Frontal cortex (tissue), 4 donors: ENCODE results near the gene NRN1L. TPM values are rescaled to one million over a fixed set of nuclear protein-coding genes. Genes with fewer than 3 reads are reported as not detected.
"Not testable (repeated sequence)": the region's sequence is repeated elsewhere in the genome, so short reads cannot be mapped to it uniquely, and the experiment has no call there.

ENCODE experiments used
- DNase-seq, 2 donors: peaks; one replicate each; pipeline ENCODE4 v3.0.0; 2012; ENCODE audit warnings: low spot score in 2 of 2
- FAIRE-seq: peaks from 2 replicates; lab custom pipeline; 2012; peaks lifted over from hg19 to GRCh38; lab: Jason Lieb, UNC
- total RNA-seq: library from RNA; depleted of rRNA; stranded (reverse); fragments of >200 nt; gene quantifications from one replicate; pipeline ENCODE4 v1.2.3, GENCODE V29; 2014
- donor health status: control.
- donor health status: control.
- donor health status: control.

The NRN1L gene
- total RNA-seq, 1 donor from 2014 or later: not detected

GRCh38 chr16:67858500-67858899 lies 26.2 kb upstream of the NRN1L start:
- FAIRE-seq: no peak
- no peak for DNase-seq

DNA sequence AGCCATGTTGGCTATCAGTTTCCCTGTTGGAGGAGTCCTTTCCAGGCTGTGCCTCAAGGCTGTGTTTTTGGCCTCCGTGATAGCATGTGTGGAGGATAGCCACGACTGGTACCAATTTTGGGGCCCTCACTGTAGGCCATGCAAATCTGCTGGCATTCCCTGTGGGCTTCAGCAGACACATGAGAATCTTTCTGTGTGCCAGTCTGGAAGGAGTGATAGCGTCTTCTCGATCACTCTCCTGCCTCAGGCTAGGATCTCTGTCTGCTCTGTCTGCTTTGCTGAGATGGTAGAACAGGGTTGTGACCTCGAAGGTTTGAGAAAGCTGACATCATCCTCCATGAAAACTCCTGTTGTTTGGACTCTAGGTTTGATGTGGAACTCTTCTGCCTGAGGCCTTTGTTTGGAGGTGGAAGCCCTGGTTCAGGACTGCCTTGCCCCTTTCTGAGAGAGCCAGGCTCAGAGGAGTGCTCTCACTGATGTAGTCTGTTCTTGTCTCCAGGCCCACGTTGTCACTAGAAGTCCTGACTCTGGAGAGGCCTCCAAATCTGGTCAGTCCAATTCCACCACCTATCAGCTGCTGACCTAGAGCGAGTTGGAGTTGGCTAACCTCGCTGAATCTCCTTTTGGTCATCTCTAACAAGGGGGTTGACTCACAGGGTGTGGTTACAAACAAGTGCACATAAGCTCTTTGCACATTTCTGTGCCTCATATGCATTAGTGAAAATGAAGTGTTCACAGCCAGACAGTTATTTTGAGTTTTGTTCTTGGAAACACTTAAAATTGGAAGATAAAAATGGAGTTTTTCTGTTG lies 23.9 kb upstream of the NRN1L start:
- DNase-seq: no peak
- FAIRE-seq: no peak

GRCh38 chr16:67861877-67862276 lies 22.8 kb upstream of the NRN1L start:
- no peak for FAIRE-seq

GRCh38 chr16:67862623-67863583 lies 21.8 kb upstream of the NRN1L start:
- peak in 1 of 2 donors; percentile 65 for DNase-seq

More at GRCh38 chr16:67861877-67862276, 22.8 kb upstream of the NRN1L start:
- no peak for DNase-seq

GRCh38 chr16:67864044-67864443 lies 20.6 kb upstream of the NRN1L start:
- not testable (repeated sequence) for DNase-seq, FAIRE-seq

More at GRCh38 chr16:67862623-67863583, 21.8 kb upstream of the NRN1L start:
- no peak for FAIRE-seq

DNA sequence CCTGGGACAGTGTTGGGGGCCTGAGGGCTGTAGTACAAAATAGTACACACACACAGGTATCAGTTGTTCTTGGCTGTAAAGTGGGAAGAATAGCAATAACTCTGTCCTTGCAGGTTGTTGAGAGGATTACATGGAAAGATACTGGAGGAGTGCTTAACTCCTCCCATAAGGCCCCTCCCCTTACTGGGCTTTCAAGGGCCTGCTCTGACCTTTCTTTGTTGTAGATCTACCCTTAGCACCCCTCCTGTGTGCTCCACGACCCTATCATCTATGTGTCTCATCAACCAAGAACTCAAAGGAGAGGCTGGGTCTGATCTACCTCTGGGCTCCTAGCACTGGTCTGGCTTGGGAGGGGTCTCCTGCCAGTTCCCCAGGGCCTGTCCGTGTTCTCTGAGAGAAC lies 20.1 kb upstream of the NRN1L start:
- DNase-seq: no peak
- no peak for FAIRE-seq

DNA sequence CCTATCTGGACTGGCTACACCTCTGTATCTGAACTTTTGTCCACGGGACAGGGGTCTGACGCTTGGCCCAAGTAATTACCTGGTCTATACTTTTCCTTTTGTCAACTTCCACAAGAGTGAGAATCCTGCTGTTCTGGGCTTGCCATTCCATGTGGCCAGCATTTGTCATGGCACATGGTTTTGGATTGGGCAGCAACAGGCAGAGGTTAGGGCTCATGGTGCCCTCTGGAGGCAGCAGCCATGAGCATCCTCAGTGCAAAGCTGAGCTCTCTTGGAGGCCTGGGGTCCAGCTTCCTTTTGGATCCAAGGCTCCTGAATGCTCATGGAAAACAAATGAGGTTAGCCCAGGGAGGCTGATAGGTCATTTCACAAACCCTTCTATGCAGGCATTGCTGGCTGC lies 19.4 kb upstream of the NRN1L start:
- FAIRE-seq (no peak), DNase-seq (no peak)

DNA sequence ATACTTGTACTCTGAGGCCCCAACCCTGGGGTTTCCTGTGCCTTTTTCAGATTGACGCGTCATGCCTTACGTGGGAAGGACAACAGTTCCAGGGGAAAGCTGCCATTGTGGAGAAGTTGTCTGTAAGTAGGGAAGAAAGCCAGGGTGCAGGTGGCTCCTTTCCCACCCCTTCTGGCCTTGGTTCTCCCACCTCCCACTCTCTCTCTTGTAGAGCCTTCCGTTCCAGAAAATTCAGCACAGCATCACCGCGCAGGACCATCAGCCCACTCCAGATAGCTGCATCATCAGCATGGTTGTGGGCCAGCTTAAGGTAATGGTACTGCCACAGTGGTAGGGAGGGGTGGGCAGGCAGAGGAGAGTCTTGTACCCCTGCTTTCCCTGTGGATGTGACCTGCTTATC lies 16.4 kb upstream of the NRN1L start:
- DNase-seq: no peak
- no peak for FAIRE-seq

- FAIRE-seq (no peak), DNase-seq (no peak)
Observed at GRCh38 chr16:67869653-67870052, 15.0 kb upstream of the NRN1L start.

- DNase-seq (no peak), FAIRE-seq (no peak)
Observed at GRCh38 chr16:67871256-67871655, 13.4 kb upstream of the NRN1L start.

- FAIRE-seq (no peak), DNase-seq (no peak)
Observed at GRCh38 chr16:67872131-67872630, 12.5 kb upstream of the NRN1L start.

- DNase-seq: peak; percentile 83 to 93
- FAIRE-seq: no peak
Observed at GRCh38 chr16:67872631-67873434, 11.9 kb upstream of the NRN1L start, which contains the start of gene EDC4. Gene EDC4 (plus strand): TSS chr16:67873052. CDS start chr16:67873262, 210 bp downstream.

GRCh38 chr16:67873435-67874370 lies 11.0 kb upstream of the NRN1L start:
- DNase-seq (no peak), FAIRE-seq (no peak)

DNA sequence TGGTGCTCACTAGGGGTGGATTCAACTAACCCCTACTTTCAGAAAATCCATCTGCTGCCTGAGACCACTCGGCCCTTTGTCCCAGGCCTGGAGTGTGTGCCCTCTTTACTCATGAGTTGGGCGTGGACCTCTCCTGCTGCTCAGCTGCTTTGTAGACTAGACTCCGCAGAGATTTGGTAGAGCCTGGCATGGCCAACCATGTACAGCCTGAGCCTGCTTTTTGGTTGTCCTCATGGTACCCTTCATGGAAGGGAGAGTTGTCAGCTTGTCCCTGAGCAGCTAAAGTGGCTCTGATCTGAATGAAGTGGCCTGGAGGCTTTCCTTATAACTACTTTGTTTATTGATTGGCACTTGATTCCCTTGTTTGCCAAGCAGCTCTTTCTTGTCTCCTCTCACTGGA lies 10.3 kb upstream of the NRN1L start:
- no peak for FAIRE-seq

DNA sequence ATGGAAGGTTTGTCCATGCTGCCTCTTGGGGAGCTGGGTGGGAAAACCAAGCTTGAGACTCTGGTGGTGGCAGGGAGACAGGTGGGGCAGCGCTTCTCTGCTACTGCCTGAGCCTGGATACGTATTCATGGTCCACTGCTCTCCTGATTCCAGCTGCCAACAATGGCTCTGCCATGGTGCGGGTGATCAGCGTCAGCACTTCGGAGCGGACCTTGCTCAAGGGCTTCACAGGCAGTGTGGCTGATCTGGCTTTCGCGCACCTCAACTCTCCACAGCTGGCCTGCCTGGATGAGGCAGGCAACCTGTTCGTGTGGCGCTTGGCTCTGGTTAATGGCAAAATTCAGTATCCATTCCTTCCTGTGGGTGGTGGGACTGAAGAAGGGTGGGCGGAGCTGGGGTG lies 7.6 kb upstream of the NRN1L start:
- no peak for DNase-seq
- no peak for FAIRE-seq

More for the DNA sequence above, 10.3 kb upstream of the NRN1L start:
- no peak for DNase-seq

GRCh38 chr16:67878232-67878631 lies 6.5 kb upstream of the NRN1L start:
- DNase-seq (no peak), FAIRE-seq (no peak)

GRCh38 chr16:67878846-67879245 lies 5.8 kb upstream of the NRN1L start:
- DNase-seq (no peak), FAIRE-seq (no peak)

DNA sequence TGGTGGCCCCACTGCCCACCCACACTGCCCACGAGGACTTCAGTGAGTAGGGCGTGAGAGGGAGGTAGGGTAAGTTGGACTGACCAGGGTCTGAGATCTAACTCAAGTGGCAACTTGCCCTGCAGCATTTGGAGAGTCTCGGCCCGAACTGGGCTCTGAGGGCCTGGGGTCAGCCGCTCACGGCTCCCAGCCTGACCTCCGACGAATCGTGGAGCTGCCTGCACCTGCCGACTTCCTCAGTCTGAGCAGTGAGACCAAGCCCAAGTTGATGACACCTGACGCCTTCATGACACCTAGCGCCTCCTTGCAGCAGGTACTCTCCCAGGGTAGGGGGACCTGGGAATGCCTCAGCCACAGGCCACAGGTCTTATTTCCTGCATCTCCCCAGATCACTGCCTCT lies 5.2 kb upstream of the NRN1L start:
- no peak for DNase-seq
- FAIRE-seq: no peak

DNA sequence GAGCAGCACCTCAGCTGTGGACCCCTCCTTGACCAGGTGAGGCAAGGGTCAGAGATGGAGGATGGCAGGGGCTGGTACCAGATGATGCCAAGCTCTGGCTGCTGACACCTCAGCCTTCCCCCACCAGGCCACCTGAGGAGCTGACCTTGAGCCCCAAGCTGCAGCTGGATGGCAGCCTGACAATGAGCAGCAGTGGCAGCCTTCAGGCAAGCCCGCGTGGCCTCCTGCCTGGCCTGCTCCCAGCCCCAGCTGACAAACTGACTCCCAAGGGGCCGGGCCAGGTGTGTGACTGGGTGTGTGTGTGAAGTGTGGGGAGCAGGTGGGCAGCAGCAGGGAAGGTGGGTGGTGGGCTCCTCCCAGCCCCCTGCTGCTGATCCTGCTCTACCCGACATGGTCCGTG lies 4.7 kb upstream of the NRN1L start:
- FAIRE-seq (no peak), DNase-seq (no peak)
